Activated CD4-positive, alpha-beta T cell treated with anti-CD3 and anti-CD28 coated beads, Interleukin-2, amount 10 ng/mL, durations not matched to agents 7 days and 5 days (primary cell): ENCODE results near the gene NME9. TPM values are rescaled to one million over a fixed set of nuclear protein-coding genes. Genes with fewer than 3 reads are reported as not detected.

ENCODE experiments used
- CTCF ChIA-PET: fragments of 350-600 bp; sonication (Branson Sonifier 250); formaldehyde crosslinking; loops from one replicate; lab custom pipeline; 2021; ENCODE audit warnings: antibody characterized with exemption; lab: Charles Lee
- POLR2A ChIA-PET: fragments of 350-600 bp; sonication (Branson Sonifier 250); formaldehyde crosslinking; loops from one replicate; lab custom pipeline; 2021; ENCODE audit warnings: antibody characterized with exemption; lab: Charles Lee
- DNase-seq: peaks from one replicate; pipeline ENCODE4 v3.0.0-alpha.2; 2020
- H3K27ac Mint-ChIP-seq: one replicate; pipeline ENCODE4 v1.8.0; 2021; ENCODE audit warnings: mild to moderate bottlenecking, moderate library complexity, mixed read lengths
- H3K27me3 Mint-ChIP-seq: one replicate; pipeline ENCODE4 v1.8.0; 2021; ENCODE audit warnings: mixed read lengths
- H3K36me3 Mint-ChIP-seq: one replicate; pipeline ENCODE4 v1.8.0; 2021; ENCODE audit warnings: low read depth, mixed read lengths
- H3K4me1 Mint-ChIP-seq: one replicate; pipeline ENCODE4 v1.8.0; 2021; ENCODE audit warnings: mixed read lengths
- H3K4me3 Mint-ChIP-seq: one replicate; pipeline ENCODE4 v1.8.0; 2021; ENCODE audit warnings: mild to moderate bottlenecking, moderate library complexity, mixed read lengths
- H3K9me3 Mint-ChIP-seq: one replicate; pipeline ENCODE4 v1.8.0; 2021; ENCODE audit warnings: mixed read lengths
- total RNA-seq, 2 experiments: library from RNA; stranded (reverse); gene quantifications; one replicate each; pipeline ENCODE4 v1.2.3, GENCODE V29; 2021

Gene NME9
- total RNA-seq, 2 experiments from 2014 or later: not detected

- no peaks in the 10 kb centered on the region for H3K4me1 Mint-ChIP-seq
- H3K9me3 Mint-ChIP-seq: no peaks in the 10 kb centered on the region
- CTCF ChIA-PET: interaction anchor here (0.6 kb wide), 2 partner anchors 27 to 80 kb away, joined by 3 to 4 read pairs; no protein-coding TSS in a partner anchor
- H3K36me3 Mint-ChIP-seq: peaks cover 5% of the 10 kb centered on the region
- no peaks in the 10 kb centered on the region for H3K27me3 Mint-ChIP-seq
- H3K27ac Mint-ChIP-seq: no peak overlapping the region
- no peak for DNase-seq
- POLR2A ChIA-PET: no interaction called here
- H3K4me3 Mint-ChIP-seq: no peak overlapping the region
Measured at GRCh38 chr3:138253609-138254008, 76.0 kb downstream of the NME9 start.

Other genes with a start within 250 kb of the NME9 start
- under 1 TPM; 0.37 to 0.40 TPM for gene DZIP1L, start 214.2 kb downstream of the NME9 start, total RNA-seq
- not detected for gene A4GNT, start 197.5 kb downstream of the NME9 start, total RNA-seq
- gene DBR1, start 154.9 kb downstream of the NME9 start, total RNA-seq: 10 to 100 TPM; 19.3 to 21.5 TPM
- 10 to 100 TPM; 39.0 to 53.2 TPM for gene ARMC8, start 142.6 kb downstream of the NME9 start, total RNA-seq
- gene MRAS, start 18.7 kb upstream of the NME9 start, total RNA-seq: not detected
- gene ESYT3, start 104.8 kb upstream of the NME9 start, total RNA-seq: under 1 TPM; 0.44 to 0.74 TPM